HEK293 (cell line): ENCODE data around the gene AGAP3.

Experiments
- CTCF ChIA-PET: fragments of 350-600 bp; formaldehyde crosslinking; extraction: SDS; loops from one replicate; lab custom pipeline; 2021; ENCODE audit warnings: antibody characterized with exemption; lab: Yijun Ruan, JAX
- POLR2A ChIA-PET: fragments of 300-600 bp; formaldehyde crosslinking; extraction: SDS; loops from one replicate; lab custom pipeline; 2020; ENCODE audit warnings: antibody characterized with exemption, inconsistent platforms; lab: Yijun Ruan, JAX
- H3K27ac ChIP-seq: fragments of 200-500 bp; sonication (Bioruptor generic); 2 replicates; pipeline ENCODE4 v1.5.1; 2014; ENCODE audit warnings: low read depth, low read length, control low read depth, inconsistent platforms; ENCODE audit errors: extremely low read depth
- H3K36me3 ChIP-seq, 2 experiments: fragments of 200-500 bp in 1 of 2; sonication (Bioruptor generic) in 1 of 2; 1 replicate in 1 of 2; 2 replicates in 1 of 2; pipeline ENCODE4 v1.5.1; 2014 to 2017; ENCODE audit warnings: inconsistent platforms in 2 of 2, low read length in 2 of 2; ENCODE audit not compliant: control insufficient read depth in 2 of 2, insufficient read depth in 1 of 2
- H3K4me1 ChIP-seq: fragments of 200-500 bp; sonication (Bioruptor generic); 2 replicates; pipeline ENCODE4 v1.5.1; 2014; ENCODE audit warnings: mild to moderate bottlenecking, low read length, inconsistent platforms; ENCODE audit not compliant: control insufficient read depth, insufficient read depth
- H3K4me3 ChIP-seq: 2 replicates; pipeline ENCODE4 v1.5.1; 2011; ENCODE audit warnings: low read depth, mild to moderate bottlenecking, control low read depth, low read length, moderate library complexity
- H3K9me3 ChIP-seq: fragments of 200-500 bp; sonication (Bioruptor generic); 2 replicates; pipeline ENCODE4 v1.5.1; 2014; ENCODE audit warnings: low read depth, low read length, inconsistent platforms; ENCODE audit not compliant: control insufficient read depth, insufficient read depth
- BCL11B ChIP-seq: fragments of 450-650 bp; formaldehyde crosslinking; IDR thresholded peaks from 2 replicates; pipeline ENCODE4 v1.5.1; 2016; ENCODE audit warnings: low read depth, missing biosample characterization, missing genetic modification characterization
- GLIS1 ChIP-seq: fragments of 450-650 bp; formaldehyde crosslinking; IDR thresholded peaks from 2 replicates; pipeline ENCODE4 v1.5.1; 2016; ENCODE audit warnings: missing biosample characterization, missing genetic modification characterization
- HOXD13 ChIP-seq: sonication (generic); formaldehyde crosslinking; IDR thresholded peaks from 2 replicates; pipeline ENCODE4 v1.8.0; 2022; ENCODE audit warnings: missing genetic modification reagents, borderline replicate concordance
- KLF9 ChIP-seq: fragments of 450-650 bp; formaldehyde crosslinking; IDR thresholded peaks from 2 replicates; pipeline ENCODE4 v1.5.1; 2016; ENCODE audit warnings: missing biosample characterization, missing genetic modification characterization, low read depth
- SALL2 ChIP-seq: fragments of 450-650 bp; formaldehyde crosslinking; IDR thresholded peaks from 2 replicates; pipeline ENCODE4 v1.5.0; 2017; ENCODE audit warnings: missing biosample characterization, mild to moderate bottlenecking, missing genetic modification characterization, borderline replicate concordance
- WT1 ChIP-seq: fragments of 450-650 bp; formaldehyde crosslinking; IDR thresholded peaks from 2 replicates; pipeline ENCODE4 v1.5.1; 2016; ENCODE audit warnings: missing biosample characterization, missing genetic modification characterization
- ZNF121 ChIP-seq: fragments of 450-650 bp; formaldehyde crosslinking; IDR thresholded peaks from 2 replicates; pipeline ENCODE4 v1.5.1; 2016; ENCODE audit warnings: missing biosample characterization, missing genetic modification characterization
- ZNF2 ChIP-seq: fragments of 450-650 bp; formaldehyde crosslinking; IDR thresholded peaks from 2 replicates; pipeline ENCODE4 v1.5.1; 2016; ENCODE audit warnings: missing biosample characterization, missing genetic modification characterization
- ZNF366 ChIP-seq: fragments of 450-650 bp; formaldehyde crosslinking; conservative IDR thresholded peaks from 2 replicates; pipeline ENCODE4 v1.5.1; 2016; ENCODE audit warnings: missing biosample characterization, missing genetic modification characterization
- ZNF560 ChIP-seq: fragments of 450-650 bp; formaldehyde crosslinking; IDR thresholded peaks from 2 replicates; pipeline ENCODE4 v1.5.1; 2017; ENCODE audit warnings: missing biosample characterization, missing genetic modification characterization, borderline replicate concordance
- ZNF596 ChIP-seq: fragments of 450-650 bp; IDR thresholded peaks from 2 replicates; pipeline ENCODE4 v1.5.0; 2018; ENCODE audit warnings: missing biosample characterization, mild to moderate bottlenecking, missing genetic modification characterization, moderate library complexity
- ZNF629 ChIP-seq: fragments of 450-650 bp; formaldehyde crosslinking; IDR thresholded peaks from 2 replicates; pipeline ENCODE4 v1.5.1; 2017; ENCODE audit warnings: missing biosample characterization, missing genetic modification characterization
- ZNF785 ChIP-seq: fragments of 450-650 bp; formaldehyde crosslinking; IDR thresholded peaks from 2 replicates; pipeline ENCODE4 v1.5.1; 2016; ENCODE audit warnings: missing biosample characterization, missing genetic modification characterization
- TF ChIP-seq, protein P1 (sequence below): fragments of 450-650 bp; formaldehyde crosslinking; IDR thresholded peaks from 2 replicates; pipeline ENCODE4 v1.5.1; 2016; ENCODE audit warnings: missing biosample characterization, missing genetic modification characterization
- TF ChIP-seq, protein P2 (sequence below): fragments of 450-650 bp; formaldehyde crosslinking; IDR thresholded peaks from 2 replicates; pipeline ENCODE4 v1.5.1; 2016; ENCODE audit warnings: missing biosample characterization, missing genetic modification characterization, low read depth
- TF ChIP-seq, protein P3 (sequence below): fragments of 450-650 bp; IDR thresholded peaks from 2 replicates; pipeline ENCODE4 v1.5.1; 2018; ENCODE audit warnings: missing biosample characterization, mild to moderate bottlenecking, missing genetic modification characterization
- TF ChIP-seq, protein P4 (sequence below): fragments of 450-650 bp; formaldehyde crosslinking; IDR thresholded peaks from 2 replicates; pipeline ENCODE4 v1.5.1; 2016; ENCODE audit warnings: missing biosample characterization, missing genetic modification characterization
- TF ChIP-seq, protein P5 (sequence below): fragments of 450-650 bp; formaldehyde crosslinking; IDR thresholded peaks from 2 replicates; pipeline ENCODE4 v1.5.1; 2017; ENCODE audit warnings: missing biosample characterization, missing genetic modification characterization
- TF ChIP-seq, protein P6 (sequence below): fragments of 450-650 bp; formaldehyde crosslinking; IDR thresholded peaks from 2 replicates; pipeline ENCODE4 v1.5.1; 2016; ENCODE audit warnings: missing biosample characterization, missing genetic modification characterization

Gene AGAP3

DNA sequence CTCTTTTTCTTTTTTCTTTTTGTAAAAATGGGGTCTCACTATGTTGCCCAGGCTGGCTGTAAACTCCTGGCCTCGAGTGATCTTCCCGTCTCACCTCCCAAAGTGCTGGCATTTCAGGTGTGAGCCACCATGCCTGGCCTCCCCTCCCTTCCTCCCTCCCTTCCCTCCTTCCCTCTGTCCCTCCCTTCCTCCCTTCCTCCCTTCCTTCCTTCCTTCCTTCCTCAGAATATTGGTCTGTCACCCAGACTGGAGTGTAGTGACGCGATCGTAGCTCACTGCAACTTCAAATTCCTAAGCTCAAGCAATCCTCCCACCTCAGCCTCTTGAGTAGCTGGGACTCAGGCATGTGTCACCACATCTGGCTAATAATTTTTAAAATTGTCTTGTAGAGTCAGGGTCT lies 8.4 kb downstream of the AGAP3 start:
- CTCF ChIA-PET, result interaction anchor here (0.7 to 4.9 kb wide), 4 partner anchors 17 to 1404 kb away, joined by 3 to 43 read pairs (median 3); no protein-coding TSS in a partner anchor
- no peak for TF ChIP-seq GLIS1 (tag by site-specific recombination)
- TF ChIP-seq, protein P1, sequence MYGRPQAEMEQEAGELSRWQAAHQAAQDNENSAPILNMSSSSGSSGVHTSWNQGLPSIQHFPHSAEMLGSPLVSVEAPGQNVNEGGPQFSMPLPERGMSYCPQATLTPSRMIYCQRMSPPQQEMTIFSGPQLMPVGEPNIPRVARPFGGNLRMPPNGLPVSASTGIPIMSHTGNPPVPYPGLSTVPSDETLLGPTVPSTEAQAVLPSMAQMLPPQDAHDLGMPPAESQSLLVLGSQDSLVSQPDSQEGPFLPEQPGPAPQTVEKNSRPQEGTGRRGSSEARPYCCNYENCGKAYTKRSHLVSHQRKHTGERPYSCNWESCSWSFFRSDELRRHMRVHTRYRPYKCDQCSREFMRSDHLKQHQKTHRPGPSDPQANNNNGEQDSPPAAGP (tag by site-specific recombination), result 0 out of 2 replicates have a peak, but pooled peaks have one; percentile 32
- no peak for TF ChIP-seq SALL2 (tag by site-specific recombination)
- TF ChIP-seq HOXD13, result no peak
- peak; percentile 99 for TF ChIP-seq ZNF121 (tag by site-specific recombination)
- peak; percentile 86 for TF ChIP-seq ZNF366 (tag by site-specific recombination)
- no peak for TF ChIP-seq KLF9 (tag by site-specific recombination)
- TF ChIP-seq, protein P2, sequence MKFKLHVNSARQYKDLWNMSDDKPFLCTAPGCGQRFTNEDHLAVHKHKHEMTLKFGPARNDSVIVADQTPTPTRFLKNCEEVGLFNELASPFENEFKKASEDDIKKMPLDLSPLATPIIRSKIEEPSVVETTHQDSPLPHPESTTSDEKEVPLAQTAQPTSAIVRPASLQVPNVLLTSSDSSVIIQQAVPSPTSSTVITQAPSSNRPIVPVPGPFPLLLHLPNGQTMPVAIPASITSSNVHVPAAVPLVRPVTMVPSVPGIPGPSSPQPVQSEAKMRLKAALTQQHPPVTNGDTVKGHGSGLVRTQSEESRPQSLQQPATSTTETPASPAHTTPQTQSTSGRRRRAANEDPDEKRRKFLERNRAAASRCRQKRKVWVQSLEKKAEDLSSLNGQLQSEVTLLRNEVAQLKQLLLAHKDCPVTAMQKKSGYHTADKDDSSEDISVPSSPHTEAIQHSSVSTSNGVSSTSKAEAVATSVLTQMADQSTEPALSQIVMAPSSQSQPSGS (tag by site-specific recombination), result no peak
- peak; percentile 87 for TF ChIP-seq WT1 (tag by site-specific recombination)
- no peak for TF ChIP-seq ZNF629
- no peak for TF ChIP-seq ZNF785 (tag by site-specific recombination)
- TF ChIP-seq ZNF560 (tag by site-specific recombination), result no peak
- TF ChIP-seq, protein P3, sequence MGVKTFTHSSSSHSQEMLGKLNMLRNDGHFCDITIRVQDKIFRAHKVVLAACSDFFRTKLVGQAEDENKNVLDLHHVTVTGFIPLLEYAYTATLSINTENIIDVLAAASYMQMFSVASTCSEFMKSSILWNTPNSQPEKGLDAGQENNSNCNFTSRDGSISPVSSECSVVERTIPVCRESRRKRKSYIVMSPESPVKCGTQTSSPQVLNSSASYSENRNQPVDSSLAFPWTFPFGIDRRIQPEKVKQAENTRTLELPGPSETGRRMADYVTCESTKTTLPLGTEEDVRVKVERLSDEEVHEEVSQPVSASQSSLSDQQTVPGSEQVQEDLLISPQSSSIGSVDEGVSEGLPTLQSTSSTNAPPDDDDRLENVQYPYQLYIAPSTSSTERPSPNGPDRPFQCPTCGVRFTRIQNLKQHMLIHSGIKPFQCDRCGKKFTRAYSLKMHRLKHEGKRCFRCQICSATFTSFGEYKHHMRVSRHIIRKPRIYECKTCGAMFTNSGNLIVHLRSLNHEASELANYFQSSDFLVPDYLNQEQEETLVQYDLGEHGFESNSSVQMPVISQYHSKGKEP, result no peak
- TF ChIP-seq ZNF2 (tag by site-specific recombination), result no peak
- no peak for TF ChIP-seq BCL11B
- no peak for TF ChIP-seq ZNF596 (tag by site-specific recombination)
- Histone ChIP-seq H3K36me3 (peaks cover 0 to 47% of the 10 kb centered on the region in 2 experiments; a peak in 2 of 3 replicates), H3K27ac (0 out of 2 replicates have a peak overlapping the region, but pooled peaks have one; percentile 7), H3K4me1 (0 out of 2 replicates have a peak, but pooled peaks cover under 1% of the 10 kb centered on the region), H3K9me3 (no peaks in the 10 kb centered on the region), H3K4me3 (no peak overlapping the region)
- POLR2A ChIA-PET, result no interaction called here

DNA sequence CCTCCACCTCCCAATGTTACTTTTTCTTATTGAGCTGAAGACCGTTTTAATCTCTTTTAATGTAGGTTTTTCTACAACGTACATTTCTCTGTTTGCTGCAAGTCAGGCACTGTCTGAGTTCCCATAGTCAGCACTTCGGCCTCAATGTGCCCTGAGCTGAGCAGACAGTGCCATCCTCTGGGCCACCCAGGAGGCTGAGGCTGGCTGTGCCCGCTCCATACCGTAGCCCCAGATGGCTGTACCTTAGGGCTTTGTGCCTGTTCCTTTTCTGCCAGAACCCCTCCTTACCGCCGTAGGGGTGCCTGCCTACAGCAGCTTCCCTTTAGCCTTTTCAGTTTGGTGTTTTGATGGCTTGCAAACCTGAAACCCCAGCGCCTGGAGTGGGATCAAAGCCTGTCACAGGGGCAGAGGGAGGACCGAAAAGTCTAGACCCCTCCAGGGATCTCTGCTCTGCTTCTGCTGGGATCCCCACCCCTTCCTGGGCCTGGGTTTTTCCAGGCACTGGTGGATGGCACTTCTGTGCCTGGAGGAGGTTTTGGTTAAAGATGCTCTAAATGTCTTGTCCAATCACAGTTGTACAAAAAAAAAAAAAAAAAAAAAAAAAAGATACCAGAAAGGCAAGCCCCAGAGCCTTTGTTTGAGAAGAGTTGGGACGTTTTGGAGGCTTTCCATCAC lies 9.0 kb downstream of the AGAP3 start:
- POLR2A ChIA-PET, result no interaction called here
- Histone ChIP-seq H3K4me3 (no peak overlapping the region), H3K9me3 (no peaks in the 10 kb centered on the region), H3K27ac (0 out of 2 replicates have a peak overlapping the region, but pooled peaks have one; percentile 7), H3K36me3 (peaks cover 0 to 43% of the 10 kb centered on the region in 2 experiments; a peak in 2 of 3 replicates), H3K4me1 (no peaks in the 10 kb centered on the region)
- CTCF ChIA-PET, result interaction anchor here (0.7 to 4.9 kb wide), 3 partner anchors 17 to 1405 kb away, joined by 3 to 43 read pairs (median 6); no protein-coding TSS in a partner anchor
- TF ChIP-seq, protein P4, sequence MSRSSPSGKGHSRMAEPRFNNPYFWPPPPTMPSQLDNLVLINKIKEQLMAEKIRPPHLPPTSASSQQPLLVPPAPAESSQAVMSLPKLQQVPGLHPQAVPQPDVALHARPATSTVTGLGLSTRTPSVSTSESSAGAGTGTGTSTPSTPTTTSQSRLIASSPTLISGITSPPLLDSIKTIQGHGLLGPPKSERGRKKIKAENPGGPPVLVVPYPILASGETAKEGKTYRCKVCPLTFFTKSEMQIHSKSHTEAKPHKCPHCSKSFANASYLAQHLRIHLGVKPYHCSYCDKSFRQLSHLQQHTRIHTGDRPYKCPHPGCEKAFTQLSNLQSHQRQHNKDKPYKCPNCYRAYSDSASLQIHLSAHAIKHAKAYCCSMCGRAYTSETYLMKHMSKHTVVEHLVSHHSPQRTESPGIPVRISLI (tag by site-specific recombination), result 0 out of 2 replicates have a peak, but pooled peaks have one; percentile 14
- TF ChIP-seq, protein P5, sequence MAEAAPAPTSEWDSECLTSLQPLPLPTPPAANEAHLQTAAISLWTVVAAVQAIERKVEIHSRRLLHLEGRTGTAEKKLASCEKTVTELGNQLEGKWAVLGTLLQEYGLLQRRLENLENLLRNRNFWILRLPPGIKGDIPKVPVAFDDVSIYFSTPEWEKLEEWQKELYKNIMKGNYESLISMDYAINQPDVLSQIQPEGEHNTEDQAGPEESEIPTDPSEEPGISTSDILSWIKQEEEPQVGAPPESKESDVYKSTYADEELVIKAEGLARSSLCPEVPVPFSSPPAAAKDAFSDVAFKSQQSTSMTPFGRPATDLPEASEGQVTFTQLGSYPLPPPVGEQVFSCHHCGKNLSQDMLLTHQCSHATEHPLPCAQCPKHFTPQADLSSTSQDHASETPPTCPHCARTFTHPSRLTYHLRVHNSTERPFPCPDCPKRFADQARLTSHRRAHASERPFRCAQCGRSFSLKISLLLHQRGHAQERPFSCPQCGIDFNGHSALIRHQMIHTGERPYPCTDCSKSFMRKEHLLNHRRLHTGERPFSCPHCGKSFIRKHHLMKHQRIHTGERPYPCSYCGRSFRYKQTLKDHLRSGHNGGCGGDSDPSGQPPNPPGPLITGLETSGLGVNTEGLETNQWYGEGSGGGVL, result no peak
- TF ChIP-seq, protein P6, sequence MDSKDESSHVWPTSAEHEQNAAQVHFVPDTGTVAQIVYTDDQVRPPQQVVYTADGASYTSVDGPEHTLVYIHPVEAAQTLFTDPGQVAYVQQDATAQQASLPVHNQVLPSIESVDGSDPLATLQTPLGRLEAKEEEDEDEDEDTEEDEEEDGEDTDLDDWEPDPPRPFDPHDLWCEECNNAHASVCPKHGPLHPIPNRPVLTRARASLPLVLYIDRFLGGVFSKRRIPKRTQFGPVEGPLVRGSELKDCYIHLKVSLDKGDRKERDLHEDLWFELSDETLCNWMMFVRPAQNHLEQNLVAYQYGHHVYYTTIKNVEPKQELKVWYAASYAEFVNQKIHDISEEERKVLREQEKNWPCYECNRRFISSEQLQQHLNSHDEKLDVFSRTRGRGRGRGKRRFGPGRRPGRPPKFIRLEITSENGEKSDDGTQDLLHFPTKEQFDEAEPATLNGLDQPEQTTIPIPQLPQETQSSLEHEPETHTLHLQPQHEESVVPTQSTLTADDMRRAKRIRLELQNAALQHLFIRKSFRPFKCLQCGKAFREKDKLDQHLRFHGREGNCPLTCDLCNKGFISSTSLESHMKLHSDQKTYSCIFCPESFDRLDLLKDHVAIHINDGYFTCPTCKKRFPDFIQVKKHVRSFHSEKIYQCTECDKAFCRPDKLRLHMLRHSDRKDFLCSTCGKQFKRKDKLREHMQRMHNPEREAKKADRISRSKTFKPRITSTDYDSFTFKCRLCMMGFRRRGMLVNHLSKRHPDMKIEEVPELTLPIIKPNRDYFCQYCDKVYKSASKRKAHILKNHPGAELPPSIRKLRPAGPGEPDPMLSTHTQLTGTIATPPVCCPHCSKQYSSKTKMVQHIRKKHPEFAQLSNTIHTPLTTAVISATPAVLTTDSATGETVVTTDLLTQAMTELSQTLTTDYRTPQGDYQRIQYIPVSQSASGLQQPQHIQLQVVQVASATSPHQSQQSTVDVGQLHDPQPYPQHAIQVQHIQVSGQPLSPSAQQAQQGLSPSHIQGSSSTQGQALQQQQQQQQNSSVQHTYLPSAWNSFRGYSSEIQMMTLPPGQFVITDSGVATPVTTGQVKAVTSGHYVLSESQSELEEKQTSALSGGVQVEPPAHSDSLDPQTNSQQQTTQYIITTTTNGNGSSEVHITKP (tag by site-specific recombination), result peak; percentile 27; the same call in 1 of the 2 replicates
